ENCODE measurements around the gene AP3D1. TPM values are rescaled to one million over a fixed set of nuclear protein-coding genes. Genes with fewer than 3 reads are reported as not detected.
"Not testable (repeated sequence)": the region's sequence is repeated elsewhere in the genome, so short reads cannot be mapped to it uniquely, and the experiment has no call there.

Gene AP3D1
- total RNA-seq, 1 donor from 2014 or later, result 84.2 TPM

- ATAC-seq, result no peak
These were observed 1.2 kb downstream of the AP3D1 start for GRCh38 chr19:2149980-2150793.

GRCh38 chr19:2148482-2149135 lies 2.8 kb downstream of the AP3D1 start:
- no peak for ATAC-seq

- ATAC-seq, result no peak
These were observed 5.5 kb downstream of the AP3D1 start for GRCh38 chr19:2145831-2146241.

- no peak for ATAC-seq
These were observed 7.2 kb downstream of the AP3D1 start for GRCh38 chr19:2144190-2144589.

GRCh38 chr19:2142173-2142829 lies 9.1 kb downstream of the AP3D1 start:
- no peak for ATAC-seq

GRCh38 chr19:2140138-2140569 lies 11.2 kb downstream of the AP3D1 start:
- no peak for ATAC-seq

GRCh38 chr19:2139385-2140137 lies 11.8 kb downstream of the AP3D1 start:
- ATAC-seq, result no peak

GRCh38 chr19:2138061-2138728 lies 13.2 kb downstream of the AP3D1 start:
- no peak for ATAC-seq

- ATAC-seq, result peak; percentile 19
These were observed 14.6 kb downstream of the AP3D1 start for GRCh38 chr19:2136796-2137195.

GRCh38 chr19:2135474-2136402 lies 15.6 kb downstream of the AP3D1 start:
- peak; percentile 18 for ATAC-seq

GRCh38 chr19:2132731-2133490 lies 18.5 kb downstream of the AP3D1 start:
- ATAC-seq, result no peak

- no peak for ATAC-seq
These were observed 19.2 kb downstream of the AP3D1 start for GRCh38 chr19:2132191-2132590.

GRCh38 chr19:2131012-2131975 lies 20.1 kb downstream of the AP3D1 start:
- ATAC-seq, result not testable (repeated sequence)

- peak; percentile 14 for ATAC-seq
These were observed 21.2 kb downstream of the AP3D1 start for GRCh38 chr19:2129892-2130770.

- ATAC-seq, result no peak
These were observed 21.9 kb downstream of the AP3D1 start for GRCh38 chr19:2129486-2129885.

GRCh38 chr19:2129022-2129421 lies 22.3 kb downstream of the AP3D1 start:
- no peak for ATAC-seq

- not testable (repeated sequence) for ATAC-seq
These were observed 23.1 kb downstream of the AP3D1 start for GRCh38 chr19:2128252-2128651.

GRCh38 chr19:2127758-2128157 lies 23.6 kb downstream of the AP3D1 start:
- ATAC-seq, result no peak
